Measurements from ENCODE around the gene RSPH4A. TPM values are rescaled to one million over a fixed set of nuclear protein-coding genes. Genes with fewer than 3 reads are reported as not detected.

RSPH4A gene
- total RNA-seq, 2 donors from 2014 or later: 0.60 to 0.67 TPM

Other genes starting within 250 kb of the RSPH4A start
- gene DSE, start 245.5 kb upstream of the RSPH4A start, total RNA-seq: 10 to 100 TPM; 19.2 to 32.3 TPM
- 1 to 10 TPM; 3.2 to 6.5 TPM for gene CALHM6, start 155.1 kb upstream of the RSPH4A start, total RNA-seq
- under 1 TPM in 1 of 2 donors, not detected in 1; 0.65 TPM for gene CALHM5, start 104.8 kb upstream of the RSPH4A start, total RNA-seq
- gene TRAPPC3L, start 70.8 kb upstream of the RSPH4A start, total RNA-seq: 1 to 10 TPM in 1 of 2 donors, not detected in 1; 3.5 TPM
- gene CALHM4, start 62.7 kb upstream of the RSPH4A start, total RNA-seq: not detected
- 10 to 100 TPM; 44.0 to 48.2 TPM for gene RWDD1, start 45.0 kb upstream of the RSPH4A start, total RNA-seq
- gene ZUP1, start 52.3 kb downstream of the RSPH4A start, total RNA-seq: 10 to 100 TPM; 12.9 to 18.0 TPM
- gene KPNA5, start 64.7 kb downstream of the RSPH4A start, total RNA-seq: 10 to 100 TPM; 32.7 to 36.3 TPM
- not detected for gene FAM162B, start 149.2 kb downstream of the RSPH4A start, total RNA-seq
- not detected for gene GPRC6A, start 212.6 kb downstream of the RSPH4A start, total RNA-seq

All from T-helper 17 cell (primary cell).